HG03558 (cell line): ENCODE data around the gene SLC48A1.

ENCODE experiments used
- ATAC-seq: cut with Tn5 transposase; IDR thresholded peaks from one replicate; pipeline ENCODE4 v1.9.1; 2021; ENCODE audit warnings: moderate number of reproducible peaks; ENCODE audit not compliant: unreplicated experiment; ENCODE audit errors: extremely low read depth

SLC48A1 gene

GRCh38 chr12:47743311-47743860 lies 29.7 kb upstream of the SLC48A1 start:
- no peak for ATAC-seq

GRCh38 chr12:47744005-47744651 lies 28.9 kb upstream of the SLC48A1 start:
- no peak for ATAC-seq

- ATAC-seq = no peak
These were observed 28.1 kb upstream of the SLC48A1 start for GRCh38 chr12:47744778-47745436.

GRCh38 chr12:47745485-47746041 lies 27.5 kb upstream of the SLC48A1 start:
- ATAC-seq = no peak

GRCh38 chr12:47746073-47746472 lies 27.0 kb upstream of the SLC48A1 start:
- no peak for ATAC-seq

GRCh38 chr12:47746523-47746922 lies 26.5 kb upstream of the SLC48A1 start:
- no peak for ATAC-seq

- no peak for ATAC-seq
These were observed 25.9 kb upstream of the SLC48A1 start for GRCh38 chr12:47747126-47747525.

GRCh38 chr12:47747596-47748506 lies 25.2 kb upstream of the SLC48A1 start:
- no peak for ATAC-seq

- no peak for ATAC-seq
These were observed 24.6 kb upstream of the SLC48A1 start for GRCh38 chr12:47748507-47748828.

- ATAC-seq = no peak
These were observed 24.1 kb upstream of the SLC48A1 start for GRCh38 chr12:47748899-47749298.

GRCh38 chr12:47750229-47750798 lies 22.7 kb upstream of the SLC48A1 start:
- no peak for ATAC-seq

GRCh38 chr12:47750916-47751470 lies 22.0 kb upstream of the SLC48A1 start:
- no peak for ATAC-seq

GRCh38 chr12:47751561-47751960 lies 21.5 kb upstream of the SLC48A1 start:
- ATAC-seq = no peak

- no peak for ATAC-seq
These were observed 20.9 kb upstream of the SLC48A1 start for GRCh38 chr12:47752121-47752520.

- ATAC-seq = no peak
These were observed 20.5 kb upstream of the SLC48A1 start for GRCh38 chr12:47752552-47752951.

- no peak for ATAC-seq
These were observed 19.7 kb upstream of the SLC48A1 start for GRCh38 chr12:47753021-47754001.

- no peak for ATAC-seq
These were observed 18.9 kb upstream of the SLC48A1 start for GRCh38 chr12:47754126-47754525.

GRCh38 chr12:47754881-47755280 lies 18.2 kb upstream of the SLC48A1 start:
- no peak for ATAC-seq
